Measurements from ENCODE around the gene FBLIM1. TPM values are rescaled to one million over a fixed set of nuclear protein-coding genes. Genes with fewer than 3 reads are reported as not detected.

Gene FBLIM1
- total and polyA plus RNA-seq, 2 donors: 28.8 to 107 TPM

- 92% methylated on average over 5 of the region's 5 CpGs for WGBS
- no peak overlapping the region for H3K4me3 ChIP-seq (ENCODE audit: low read depth, low read length)
Measured at GRCh38 chr1:15748264-15748663, 10.3 kb upstream of the FBLIM1 start.

GRCh38 chr1:15748690-15749398 lies 9.8 kb upstream of the FBLIM1 start:
- Histone ChIP-seq H3K4me3 (ENCODE audit: low read depth, low read length) (no peak overlapping the region), H3K27ac (ENCODE audit: low read depth) (no peak overlapping the region), H3K36me3 (ENCODE audit: insufficient read depth) (no peaks in the 10 kb centered on the region), H3K4me1 (ENCODE audit: insufficient read depth) (no peaks in the 10 kb centered on the region)
- DNase-seq (ENCODE audit: extremely low spot score): no peak
- 86% methylated on average over 10 of the region's 10 CpGs for WGBS

More at GRCh38 chr1:15748264-15748663, 10.3 kb upstream of the FBLIM1 start:
- Histone ChIP-seq H3K27ac (ENCODE audit: low read depth) (no peak overlapping the region), H3K36me3 (ENCODE audit: insufficient read depth) (no peaks in the 10 kb centered on the region), H3K4me1 (ENCODE audit: insufficient read depth) (no peaks in the 10 kb centered on the region)
- no peak for DNase-seq (ENCODE audit: extremely low spot score)

GRCh38 chr1:15749399-15750291 lies 8.9 kb upstream of the FBLIM1 start:
- no peaks in the 10 kb centered on the region for H3K4me1 ChIP-seq (ENCODE audit: insufficient read depth)
- no peak for DNase-seq (ENCODE audit: extremely low spot score)
- no peak overlapping the region for H3K27ac ChIP-seq (ENCODE audit: low read depth)
- no peaks in the 10 kb centered on the region for H3K36me3 ChIP-seq (ENCODE audit: insufficient read depth)
- H3K4me3 ChIP-seq (ENCODE audit: low read depth, low read length): no peak overlapping the region
- WGBS: 51% methylated on average over 19 of the region's 19 CpGs

GRCh38 chr1:15750924-15751323 lies 7.7 kb upstream of the FBLIM1 start:
- 89% methylated on average over 12 of the region's 12 CpGs for WGBS
- Histone ChIP-seq H3K4me1 (ENCODE audit: insufficient read depth) (no peaks in the 10 kb centered on the region), H3K4me3 (ENCODE audit: low read depth, low read length) (no peak overlapping the region), H3K36me3 (ENCODE audit: insufficient read depth) (no peaks in the 10 kb centered on the region), H3K27ac (ENCODE audit: low read depth) (no peak overlapping the region)
- DNase-seq (ENCODE audit: extremely low spot score): no peak

GRCh38 chr1:15751717-15752116 lies 6.9 kb upstream of the FBLIM1 start:
- H3K4me3 ChIP-seq (ENCODE audit: low read depth, low read length): no peak overlapping the region
- no peaks in the 10 kb centered on the region for H3K4me1 ChIP-seq (ENCODE audit: insufficient read depth)
- no peak for DNase-seq (ENCODE audit: extremely low spot score)
- WGBS: 84% methylated on average over 10 of the region's 10 CpGs
- no peak overlapping the region for H3K27ac ChIP-seq (ENCODE audit: low read depth)
- H3K36me3 ChIP-seq (ENCODE audit: insufficient read depth): no peaks in the 10 kb centered on the region

- Histone ChIP-seq H3K36me3 (ENCODE audit: insufficient read depth) (no peaks in the 10 kb centered on the region), H3K4me1 (ENCODE audit: insufficient read depth) (no peaks in the 10 kb centered on the region), H3K4me3 (ENCODE audit: low read depth, low read length) (no peak overlapping the region), H3K27ac (ENCODE audit: low read depth) (no peak overlapping the region)
- DNase-seq (ENCODE audit: extremely low spot score): no peak
- 78% methylated on average over 10 of the region's 10 CpGs for WGBS
Measured at GRCh38 chr1:15753776-15754175, 4.8 kb upstream of the FBLIM1 start.

GRCh38 chr1:15755021-15755645 lies 3.5 kb upstream of the FBLIM1 start:
- H3K4me3 ChIP-seq (ENCODE audit: low read depth, low read length): no peak overlapping the region
- no peaks in the 10 kb centered on the region for H3K36me3 ChIP-seq (ENCODE audit: insufficient read depth)
- H3K4me1 ChIP-seq (ENCODE audit: insufficient read depth): no peaks in the 10 kb centered on the region
- no peak overlapping the region for H3K27ac ChIP-seq (ENCODE audit: low read depth)
- 95% methylated on average over 2 of the region's 2 CpGs for WGBS
- no peak for DNase-seq (ENCODE audit: extremely low spot score)

- H3K27ac ChIP-seq (ENCODE audit: low read depth): no peak overlapping the region
- no peaks in the 10 kb centered on the region for H3K36me3 ChIP-seq (ENCODE audit: insufficient read depth)
- 87% methylated on average over 4 of the region's 4 CpGs for WGBS
- no peak overlapping the region for H3K4me3 ChIP-seq (ENCODE audit: low read depth, low read length)
- DNase-seq (ENCODE audit: extremely low spot score): no peak
- no peaks in the 10 kb centered on the region for H3K4me1 ChIP-seq (ENCODE audit: insufficient read depth)
Measured at GRCh38 chr1:15755646-15756040, 3.0 kb upstream of the FBLIM1 start.

GRCh38 chr1:15756143-15757015 lies 2.2 kb upstream of the FBLIM1 start:
- Histone ChIP-seq H3K4me1 (ENCODE audit: insufficient read depth) (no peaks in the 10 kb centered on the region), H3K4me3 (ENCODE audit: low read depth, low read length) (no peak overlapping the region), H3K36me3 (ENCODE audit: insufficient read depth) (no peaks in the 10 kb centered on the region), H3K27ac (ENCODE audit: low read depth) (no peak overlapping the region)
- 66% methylated on average over 21 of the region's 21 CpGs for WGBS
- DNase-seq (ENCODE audit: extremely low spot score): no peak

- Histone ChIP-seq H3K36me3 (ENCODE audit: insufficient read depth) (no peaks in the 10 kb centered on the region), H3K27ac (ENCODE audit: low read depth) (no peak overlapping the region), H3K4me3 (ENCODE audit: low read depth, low read length) (no peak overlapping the region), H3K4me1 (ENCODE audit: insufficient read depth) (no peaks in the 10 kb centered on the region)
- no peak for DNase-seq (ENCODE audit: extremely low spot score)
- WGBS: 87% methylated on average over 9 of the region's 9 CpGs
Measured at GRCh38 chr1:15757016-15757543, 1.5 kb upstream of the FBLIM1 start.

- peak overlapping the region; percentile 85 for H3K4me3 ChIP-seq (ENCODE audit: low read depth, low read length)
- no peaks in the 10 kb centered on the region for H3K4me1 ChIP-seq (ENCODE audit: insufficient read depth)
- H3K36me3 ChIP-seq (ENCODE audit: insufficient read depth): no peaks in the 10 kb centered on the region
- WGBS: 16% methylated on average over 24 of the region's 24 CpGs
- peak overlapping the region; percentile 3 for H3K27ac ChIP-seq (ENCODE audit: low read depth)
- DNase-seq (ENCODE audit: extremely low spot score): no peak
Measured at GRCh38 chr1:15757575-15758342, 836 bp upstream of the FBLIM1 start.

GRCh38 chr1:15758953-15759661 lies 512 bp downstream of the FBLIM1 start:
- Histone ChIP-seq H3K4me1 (ENCODE audit: insufficient read depth) (no peaks in the 10 kb centered on the region), H3K27ac (ENCODE audit: low read depth) (peak overlapping the region; percentile 64), H3K36me3 (ENCODE audit: insufficient read depth) (no peaks in the 10 kb centered on the region), H3K4me3 (ENCODE audit: low read depth, low read length) (peak overlapping the region; percentile 85)
- no peak for DNase-seq (ENCODE audit: extremely low spot score)
- WGBS: under 1% methylated on average over 58 of the region's 58 CpGs

All from urinary bladder (tissue), 4 donors.